ENCODE results near the gene AFG3L2.

AFG3L2 gene

DNA sequence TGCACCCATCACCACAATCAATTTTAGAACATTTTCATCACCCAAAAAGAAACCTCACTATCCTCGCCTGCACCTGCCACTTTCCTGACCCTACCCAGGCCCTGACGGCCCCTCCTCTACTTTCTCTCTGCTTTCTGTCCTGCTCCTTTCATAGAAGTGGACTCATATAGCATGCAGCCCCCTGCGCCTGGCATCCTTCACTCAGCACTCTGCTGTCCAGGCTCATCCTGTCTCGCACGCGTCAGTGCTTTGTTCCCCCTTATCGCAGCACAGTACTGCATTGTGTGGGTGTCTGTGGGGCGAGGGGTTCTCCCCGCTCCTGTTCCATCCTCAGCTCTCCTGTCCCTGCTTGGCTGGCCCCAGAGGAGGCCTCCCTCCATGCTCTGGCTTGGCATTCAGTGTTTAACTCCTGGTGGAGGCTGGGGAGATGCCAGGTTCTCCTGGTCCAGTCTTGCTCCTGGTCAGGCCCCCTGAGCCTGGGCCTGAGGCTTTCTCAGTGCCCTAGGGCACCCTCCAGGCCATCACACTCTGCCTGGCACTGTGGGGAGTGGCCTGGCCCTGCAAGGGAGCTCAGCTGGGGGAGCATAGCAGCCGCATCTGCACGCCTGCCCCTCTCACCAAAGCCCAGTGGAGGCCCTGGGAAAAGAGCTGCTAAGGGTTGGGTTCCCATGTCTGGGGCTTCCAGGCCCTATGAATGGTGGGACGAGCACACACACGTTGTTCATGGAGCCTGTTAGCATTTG is 75.6 kb downstream of the AFG3L2 start:
- TF ChIP-seq, protein P1, sequence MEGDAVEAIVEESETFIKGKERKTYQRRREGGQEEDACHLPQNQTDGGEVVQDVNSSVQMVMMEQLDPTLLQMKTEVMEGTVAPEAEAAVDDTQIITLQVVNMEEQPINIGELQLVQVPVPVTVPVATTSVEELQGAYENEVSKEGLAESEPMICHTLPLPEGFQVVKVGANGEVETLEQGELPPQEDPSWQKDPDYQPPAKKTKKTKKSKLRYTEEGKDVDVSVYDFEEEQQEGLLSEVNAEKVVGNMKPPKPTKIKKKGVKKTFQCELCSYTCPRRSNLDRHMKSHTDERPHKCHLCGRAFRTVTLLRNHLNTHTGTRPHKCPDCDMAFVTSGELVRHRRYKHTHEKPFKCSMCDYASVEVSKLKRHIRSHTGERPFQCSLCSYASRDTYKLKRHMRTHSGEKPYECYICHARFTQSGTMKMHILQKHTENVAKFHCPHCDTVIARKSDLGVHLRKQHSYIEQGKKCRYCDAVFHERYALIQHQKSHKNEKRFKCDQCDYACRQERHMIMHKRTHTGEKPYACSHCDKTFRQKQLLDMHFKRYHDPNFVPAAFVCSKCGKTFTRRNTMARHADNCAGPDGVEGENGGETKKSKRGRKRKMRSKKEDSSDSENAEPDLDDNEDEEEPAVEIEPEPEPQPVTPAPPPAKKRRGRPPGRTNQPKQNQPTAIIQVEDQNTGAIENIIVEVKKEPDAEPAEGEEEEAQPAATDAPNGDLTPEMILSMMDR (conservative IDR thresholded peaks at IDR 0.05; ENCODE audit: low read depth, low read length), result no peak
- DNase-seq (ENCODE audit: low read depth), result no peak
- H3K4me3 ChIP-seq (ENCODE audit: low read depth, low read length), result no peak overlapping the region

DNA sequence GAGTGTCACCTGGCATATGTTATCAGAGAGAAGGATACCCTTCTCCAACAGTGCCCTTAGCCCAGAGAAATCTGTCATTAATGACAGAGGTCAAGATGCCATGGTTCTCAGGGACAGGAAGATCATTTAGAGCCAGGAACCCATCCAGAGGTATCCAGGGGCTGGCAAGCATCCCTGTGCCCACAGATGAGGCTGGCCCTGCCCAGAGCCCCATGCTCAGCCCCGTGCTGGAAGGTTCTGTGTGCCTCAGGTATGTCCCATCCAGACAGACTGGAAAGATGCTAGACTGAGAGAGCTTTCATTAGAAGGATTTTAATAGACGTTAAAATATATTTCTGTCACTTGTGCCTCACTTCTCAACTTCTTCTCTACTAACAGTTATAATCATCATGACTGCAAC is 77.2 kb downstream of the AFG3L2 start:
- H3K4me3 ChIP-seq (ENCODE audit: low read depth, low read length), result no peak overlapping the region
- TF ChIP-seq, protein P1 (conservative IDR thresholded peaks at IDR 0.05; ENCODE audit: low read depth, low read length), result no peak
- no peak for DNase-seq (ENCODE audit: low read depth)

DNA sequence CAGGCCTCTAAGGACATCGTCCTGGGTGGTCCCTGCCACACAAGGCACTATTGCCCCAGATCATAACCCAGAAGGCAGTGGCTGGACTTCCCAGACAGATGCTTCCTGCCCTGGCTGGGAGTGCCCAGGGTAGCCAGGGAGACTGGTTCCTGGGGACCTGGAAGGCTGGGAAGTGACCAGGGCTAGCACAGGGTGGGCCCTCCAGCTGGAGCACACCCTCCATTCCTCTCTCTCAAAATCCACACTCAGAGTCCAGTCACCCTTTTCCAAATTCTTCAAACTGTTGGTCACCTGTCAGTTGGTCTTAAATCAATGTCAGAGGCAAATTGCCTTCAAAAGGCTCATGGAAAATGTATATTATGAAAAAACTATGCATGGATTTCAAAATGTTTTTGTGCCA is 80.6 kb downstream of the AFG3L2 start:
- H3K4me3 ChIP-seq (ENCODE audit: low read depth, low read length), result no peak overlapping the region
- TF ChIP-seq, protein P1 (conservative IDR thresholded peaks at IDR 0.05; ENCODE audit: low read depth, low read length), result no peak
- DNase-seq (ENCODE audit: low read depth), result no peak

DNA sequence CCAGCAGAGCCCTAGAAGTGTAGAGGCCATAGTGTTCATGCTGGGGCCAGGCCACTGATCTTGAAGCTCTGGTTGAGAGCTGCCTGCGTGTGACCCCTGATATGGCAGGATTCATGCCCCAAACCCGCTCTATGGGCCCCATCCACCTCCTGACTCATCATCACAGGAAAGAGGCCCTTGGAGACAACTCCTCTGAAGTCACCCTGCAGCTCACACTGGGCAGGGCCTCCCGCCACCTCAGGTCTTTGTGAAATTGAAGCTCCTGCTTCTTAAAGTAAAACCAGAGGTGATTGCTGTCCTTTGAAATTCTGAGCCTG is 81.0 kb downstream of the AFG3L2 start:
- no peak for DNase-seq (ENCODE audit: low read depth)
- TF ChIP-seq, protein P1 (conservative IDR thresholded peaks at IDR 0.05; ENCODE audit: low read depth, low read length), result no peak
- no peak overlapping the region for H3K4me3 ChIP-seq (ENCODE audit: low read depth, low read length)

DNA sequence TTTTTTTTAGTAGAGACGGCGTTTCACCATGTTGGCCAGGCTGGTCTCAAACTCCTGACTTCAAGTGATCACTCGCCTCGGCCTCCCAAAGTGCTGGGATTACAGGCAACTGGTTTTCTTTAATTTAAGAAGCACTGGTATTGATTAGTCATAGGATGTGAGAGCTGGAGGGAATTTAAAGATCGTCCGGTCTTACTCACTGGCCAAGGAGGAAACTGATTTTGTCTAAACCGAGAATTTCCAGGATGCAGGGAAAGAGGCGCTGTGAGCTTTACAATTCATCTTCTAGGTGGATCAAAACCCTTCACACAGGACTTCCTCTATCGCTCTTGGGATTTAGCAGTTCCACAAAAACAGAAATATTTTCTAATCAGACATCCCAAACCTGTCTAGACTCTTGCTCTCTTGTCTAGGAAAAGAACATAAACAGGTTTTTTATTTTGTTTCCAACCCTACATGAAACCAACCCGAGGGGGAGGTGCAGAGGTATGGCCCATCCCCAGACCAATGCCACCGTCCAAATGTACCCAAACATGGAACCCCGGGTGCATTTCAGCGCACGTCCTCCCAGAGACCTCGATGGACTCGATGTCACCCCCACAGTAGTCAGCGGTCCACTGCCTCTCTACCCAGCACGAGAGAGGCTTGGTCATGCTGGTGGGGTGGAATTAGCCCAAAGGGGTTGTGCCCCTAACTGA is 81.5 kb downstream of the AFG3L2 start:
- DNase-seq (ENCODE audit: low read depth), result no peak
- no peak overlapping the region for H3K4me3 ChIP-seq (ENCODE audit: low read depth, low read length)
- TF ChIP-seq, protein P1 (conservative IDR thresholded peaks at IDR 0.05; ENCODE audit: low read depth, low read length), result no peak

DNA sequence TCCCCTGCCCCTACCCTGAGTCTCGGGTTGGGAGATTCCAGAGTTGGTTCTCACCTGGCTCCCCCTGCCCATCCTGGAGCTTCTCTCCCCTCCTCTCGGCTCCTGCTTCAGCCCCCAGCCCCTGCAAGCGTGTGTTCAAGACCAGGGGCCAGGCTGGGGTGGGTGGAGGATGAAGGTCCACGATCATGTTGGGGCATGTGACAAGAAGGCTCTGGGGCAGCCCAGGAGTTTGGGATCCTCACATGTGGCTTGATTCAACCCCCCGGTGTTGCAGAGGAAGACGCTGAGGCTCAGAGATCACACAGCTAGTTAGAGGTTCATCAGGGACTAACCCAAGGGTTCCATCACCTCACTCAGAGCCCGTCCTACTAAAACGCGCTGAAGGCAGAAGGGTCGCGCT is 83.2 kb downstream of the AFG3L2 start:
- DNase-seq (ENCODE audit: low read depth), result no peak
- no peak overlapping the region for H3K4me3 ChIP-seq (ENCODE audit: low read depth, low read length)
- TF ChIP-seq, protein P1 (conservative IDR thresholded peaks at IDR 0.05; ENCODE audit: low read depth, low read length), result no peak

DNA sequence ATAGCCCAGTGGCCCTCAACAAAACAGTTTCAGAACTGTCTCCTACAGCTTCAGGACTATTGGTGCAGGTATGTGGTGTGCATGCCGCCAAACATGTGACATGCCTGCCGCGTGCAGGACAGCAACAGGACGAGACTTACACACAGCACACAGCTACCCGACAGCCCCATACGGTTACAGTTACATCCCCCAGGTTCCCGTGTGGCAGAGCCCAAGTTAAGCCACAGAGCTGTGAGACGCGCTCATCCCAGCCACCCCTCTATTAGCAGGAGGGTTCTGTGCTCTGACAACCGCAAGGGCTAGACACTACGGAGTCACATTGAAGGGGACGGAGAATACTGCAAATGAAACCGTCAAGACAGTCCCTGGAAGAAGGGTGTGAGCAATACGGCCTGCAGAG is 85.3 kb downstream of the AFG3L2 start:
- TF ChIP-seq, protein P1 (conservative IDR thresholded peaks at IDR 0.05; ENCODE audit: low read depth, low read length), result no peak
- H3K4me3 ChIP-seq (ENCODE audit: low read depth, low read length), result no peak overlapping the region

More for the DNA sequence above, 85.3 kb downstream of the AFG3L2 start:
- no peak for DNase-seq (ENCODE audit: low read depth)

All from choroid plexus epithelial cell (primary cell).